Measurements from ENCODE around the gene GP1BB. TPM values are rescaled to one million over a fixed set of nuclear protein-coding genes. Genes with fewer than 3 reads are reported as not detected.

The GP1BB gene
- total and polyA plus RNA-seq, 10 of the 15 experiments (the other 5 are each of a cell fraction or from before 2014, with no cell fraction given), result 0.05 to 0.28 (median 0.28) TPM; not detected in 7

DNA sequence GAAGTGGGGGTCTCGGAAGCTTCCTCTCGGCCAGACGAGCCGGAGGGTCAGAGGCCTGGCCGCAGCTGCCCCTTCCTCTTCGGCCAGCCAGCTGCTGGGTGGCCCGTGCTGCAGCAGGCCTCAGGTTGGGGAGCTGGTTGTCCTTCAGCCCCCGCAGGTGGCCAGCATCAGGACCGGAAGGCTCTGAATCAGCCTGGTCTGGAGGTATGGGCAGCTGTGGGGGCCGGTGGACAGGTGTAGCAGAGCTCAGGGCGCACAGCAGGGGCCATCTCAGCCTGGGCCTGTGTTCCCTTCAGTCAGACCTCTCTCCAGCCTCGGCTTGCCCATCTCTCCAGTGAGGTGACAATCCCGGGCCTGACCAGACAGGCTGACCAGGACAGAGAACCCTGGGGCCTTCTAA is 23.4 kb downstream of the GP1BB start (continued):
- TF ChIP-seq, protein P1, sequence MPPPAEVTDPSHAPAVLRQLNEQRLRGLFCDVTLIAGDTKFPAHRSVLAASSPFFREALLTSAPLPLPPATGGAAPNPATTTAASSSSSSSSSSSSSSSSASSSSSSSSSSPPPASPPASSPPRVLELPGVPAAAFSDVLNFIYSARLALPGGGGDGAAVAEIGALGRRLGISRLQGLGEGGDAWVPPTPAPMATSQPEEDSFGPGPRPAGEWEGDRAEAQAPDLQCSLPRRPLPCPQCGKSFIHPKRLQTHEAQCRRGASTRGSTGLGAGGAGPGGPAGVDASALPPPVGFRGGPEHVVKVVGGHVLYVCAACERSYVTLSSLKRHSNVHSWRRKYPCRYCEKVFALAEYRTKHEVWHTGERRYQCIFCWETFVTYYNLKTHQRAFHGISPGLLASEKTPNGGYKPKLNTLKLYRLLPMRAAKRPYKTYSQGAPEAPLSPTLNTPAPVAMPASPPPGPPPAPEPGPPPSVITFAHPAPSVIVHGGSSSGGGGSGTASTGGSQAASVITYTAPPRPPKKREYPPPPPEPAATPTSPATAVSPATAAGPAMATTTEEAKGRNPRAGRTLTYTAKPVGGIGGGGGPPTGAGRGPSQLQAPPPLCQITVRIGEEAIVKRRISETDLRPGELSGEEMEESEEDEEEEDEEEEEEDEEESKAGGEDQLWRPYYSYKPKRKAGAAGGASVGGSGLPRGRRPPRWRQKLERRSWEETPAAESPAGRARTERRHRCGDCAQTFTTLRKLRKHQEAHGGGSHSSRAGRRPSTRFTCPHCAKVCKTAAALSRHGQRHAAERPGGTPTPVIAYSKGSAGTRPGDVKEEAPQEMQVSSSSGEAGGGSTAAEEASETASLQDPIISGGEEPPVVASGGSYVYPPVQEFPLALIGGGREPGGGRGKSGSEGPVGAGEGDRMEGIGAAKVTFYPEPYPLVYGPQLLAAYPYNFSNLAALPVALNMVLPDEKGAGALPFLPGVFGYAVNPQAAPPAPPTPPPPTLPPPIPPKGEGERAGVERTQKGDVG (CRISPR knock-in tag; IDR thresholded peaks at IDR 0.05), result no peak
- no peak for TF ChIP-seq IRF4 (IDR thresholded peaks at IDR 0.05; ENCODE audit: low read depth, low read length)
- TF ChIP-seq TBL1XR1 (IDR thresholded peaks at IDR 0.05; ENCODE audit: low read depth, low read length), result no peak
- TF ChIP-seq CEBPB (IDR thresholded peaks at IDR 0.05; ENCODE audit: borderline replicate concordance in 1 of 2, low read depth in 2 of 2, low read length in 2 of 2), result no peak
- TF ChIP-seq, protein P2, sequence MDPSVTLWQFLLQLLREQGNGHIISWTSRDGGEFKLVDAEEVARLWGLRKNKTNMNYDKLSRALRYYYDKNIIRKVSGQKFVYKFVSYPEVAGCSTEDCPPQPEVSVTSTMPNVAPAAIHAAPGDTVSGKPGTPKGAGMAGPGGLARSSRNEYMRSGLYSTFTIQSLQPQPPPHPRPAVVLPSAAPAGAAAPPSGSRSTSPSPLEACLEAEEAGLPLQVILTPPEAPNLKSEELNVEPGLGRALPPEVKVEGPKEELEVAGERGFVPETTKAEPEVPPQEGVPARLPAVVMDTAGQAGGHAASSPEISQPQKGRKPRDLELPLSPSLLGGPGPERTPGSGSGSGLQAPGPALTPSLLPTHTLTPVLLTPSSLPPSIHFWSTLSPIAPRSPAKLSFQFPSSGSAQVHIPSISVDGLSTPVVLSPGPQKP (IDR thresholded peaks at IDR 0.05; ENCODE audit: low read depth, low read length), result no peak

DNA sequence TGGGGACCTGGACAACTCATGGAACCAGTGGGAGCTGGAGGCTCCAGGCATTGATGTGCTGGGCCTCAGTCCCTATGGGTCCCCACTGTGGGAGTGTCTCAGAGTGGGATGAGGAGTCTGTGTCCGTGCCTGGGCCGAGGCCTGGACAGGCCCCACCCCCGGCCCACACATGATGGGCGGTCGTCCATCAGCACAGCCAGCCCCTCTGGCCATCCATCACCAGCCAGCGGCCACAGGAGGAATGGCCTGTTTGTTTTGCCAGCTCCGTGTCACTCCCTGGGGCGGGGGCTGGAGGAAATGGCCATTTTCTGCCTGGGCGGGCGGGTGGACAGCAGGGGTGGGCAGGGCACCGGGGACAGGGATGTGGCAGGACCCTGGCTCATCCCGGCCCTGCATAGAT is 24.2 kb downstream of the GP1BB start:
- Histone ChIP-seq H2AFZ (ENCODE audit: control insufficient read depth, low read depth, low read length) (no peak overlapping the region), H3K36me3 (ENCODE audit: control insufficient read depth in 2 of 2, insufficient read depth in 2 of 2, low read length in 1 of 2) (no peaks in the 10 kb centered on the region), H4K20me1 (ENCODE audit: control insufficient read depth, insufficient read depth) (peaks cover 1% of the 10 kb centered on the region; the same call in 1 of the 2 replicates), H3K4me2 (ENCODE audit: control insufficient read depth, insufficient read depth) (no peak overlapping the region), H3K27me3 (replicated peaks in 1 of 2; ENCODE audit: control insufficient read depth in 2 of 2, insufficient read depth in 2 of 2, low read length in 1 of 2) (peaks cover 0 to 3% of the 10 kb centered on the region in 2 experiments; a peak in 3 of 4 replicates), H3K9ac (ENCODE audit: control insufficient read depth, insufficient read depth, low read length) (no peak overlapping the region), H3K9me3 (replicated peaks; ENCODE audit: control insufficient read depth, insufficient read depth, low read length) (no peaks in the 10 kb centered on the region), H3K4me1 (ENCODE audit: control insufficient read depth, insufficient read depth, low read length) (no peaks in the 10 kb centered on the region), H3K79me2 (ENCODE audit: control insufficient read depth, insufficient read depth, low read length) (no peaks in the 10 kb centered on the region), H3K4me3 (no peak overlapping the region), H3K27ac (ENCODE audit: control insufficient read depth, insufficient read depth) (no peak overlapping the region)
- SMC1A ChIA-PET (ENCODE audit: uncharacterized antibody, unreplicated experiment), result no interaction called here
- CTCF ChIA-PET, result interaction anchor here (0.6 to 1.1 kb wide), 2 partner anchors 9 to 167 kb away, joined by 3 to 4 read pairs; no protein-coding TSS in a partner anchor
- DNase-seq (ENCODE audit: low read depth, low spot score) (no peak), FAIRE-seq (no peak), ATAC-seq (no peak)
- 13% methylated on average over 12 of the region's 12 CpGs for WGBS (ENCODE audit: insufficient coverage, insufficient replicate concordance, low lambda C conversion rate, missing lambda C conversion rate)
- POLR2A ChIA-PET, result no interaction called here
- BruUV-seq (replicated peaks), result no TSS peak
- TF ChIP-seq TBL1XR1 (IDR thresholded peaks at IDR 0.05; ENCODE audit: low read depth, low read length), result no peak
- TF ChIP-seq, protein P1 (CRISPR knock-in tag; IDR thresholded peaks at IDR 0.05), result no peak
- TF ChIP-seq SMARCA5 (IDR thresholded peaks at IDR 0.05), result no peak
- no peak for TF ChIP-seq DPF2 (IDR thresholded peaks at IDR 0.05)
- no peak for TF ChIP-seq BHLHE40 (IDR thresholded peaks at IDR 0.05; ENCODE audit: borderline replicate concordance in 1 of 2, low read depth in 2 of 2, low read length in 1 of 2)
- in situ Hi-C loops (cut with MboI) (no loop called here), intact Hi-C loops (cut with micrococcal nuclease; ENCODE audit: unreplicated experiment) (no loop called here)
- RAD21 ChIA-PET (ENCODE audit: unreplicated experiment), result no interaction called here
